ENCODE results near the gene FBXO17.

GRCh38 chr19:38912600-38913514 lies 62.7 kb downstream of the FBXO17 start:
- TF ChIP-seq CTCF (IDR thresholded peaks at IDR 0.05; ENCODE audit: extremely low read depth in 1 of 2, insufficient read depth in 1 of 2, low read depth in 1 of 2, low read length in 2 of 2) (no peak), FOS (IDR thresholded peaks at IDR 0.05; ENCODE audit: borderline replicate concordance, insufficient read depth, low read length) (no peak), POLR2A (IDR thresholded peaks at IDR 0.05; ENCODE audit: low read depth, low read length) (no peak), EZH2 (IDR thresholded peaks at IDR 0.05; ENCODE audit: borderline replicate concordance, low read depth, low read length, severe bottlenecking) (no peak), MAX (IDR thresholded peaks at IDR 0.05; ENCODE audit: insufficient read depth, insufficient read length) (no peak)

Data from endothelial cell of umbilical vein (primary cell).